ENCODE data around the gene TNNC1.
A peak's percentile ranks its signal among the peaks of the same experiment; 100 is the strongest.

The TNNC1 gene

GRCh38 chr3:52487050-52487787 lies 33.4 kb upstream of the TNNC1 start:
- ChIA-PET CTCF (no interaction called here), POLR2A (no interaction called here)
- DNase-seq (ENCODE audit: extremely low spot score) = no peak
- no peak for TF ChIP-seq BHLHE40 (IDR thresholded peaks at IDR 0.05; ENCODE audit: borderline replicate concordance)
- TF ChIP-seq HDGF (IDR thresholded peaks at IDR 0.05; ENCODE audit: borderline replicate concordance) = no peak
- no peak for TF ChIP-seq FOXM1 (IDR thresholded peaks at IDR 0.05; ENCODE audit: borderline replicate concordance)
- TF ChIP-seq L3MBTL2 (conservative IDR thresholded peaks at IDR 0.05) = no peak
- TF ChIP-seq LEF1 (IDR thresholded peaks at IDR 0.05; ENCODE audit: borderline replicate concordance) = no peak

DNA sequence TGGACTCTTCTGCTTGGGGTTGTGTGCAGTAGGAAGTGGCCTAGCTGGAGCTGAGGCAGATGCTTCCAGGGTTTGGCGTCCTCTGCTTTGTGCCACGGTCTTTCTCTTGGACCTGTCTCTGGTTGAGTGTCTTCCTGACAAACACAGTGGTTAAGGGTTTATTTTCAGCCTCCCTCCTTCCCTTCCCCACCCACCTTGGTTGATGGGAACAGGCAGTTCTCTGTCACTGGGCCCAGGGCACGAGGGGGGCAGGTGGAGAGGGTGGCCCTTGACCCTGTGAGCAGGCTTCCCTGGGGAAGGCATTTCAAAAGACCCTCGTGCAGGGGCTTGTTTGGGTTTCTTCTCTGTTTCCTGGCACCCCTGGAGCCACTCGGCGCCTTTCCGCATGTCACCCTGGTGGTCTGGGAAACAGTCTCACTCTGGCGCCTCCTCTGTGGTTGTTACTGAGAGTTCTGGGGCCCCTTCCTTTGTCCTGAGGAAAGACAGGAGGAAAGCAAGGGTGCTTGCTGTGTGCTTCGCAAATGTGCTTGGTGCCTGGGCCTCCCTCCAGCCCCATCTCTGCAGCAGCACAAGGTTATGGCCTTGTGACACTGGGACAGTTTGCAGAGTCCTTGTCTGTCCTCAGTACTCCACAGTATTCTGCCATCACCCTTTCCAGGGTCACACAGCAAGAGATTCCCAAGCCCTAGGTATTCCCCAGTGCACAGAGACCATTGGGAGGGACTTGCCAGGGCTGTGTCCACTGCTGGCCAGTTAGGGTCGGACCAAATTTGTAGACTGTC lies 31.0 kb upstream of the TNNC1 start:
- CTCF ChIA-PET = no interaction called here
- POLR2A ChIA-PET = no interaction called here
- DNase-seq (ENCODE audit: extremely low spot score) = no peak
- no peak for TF ChIP-seq L3MBTL2 (conservative IDR thresholded peaks at IDR 0.05)
- no peak for TF ChIP-seq ZNF384 (IDR thresholded peaks at IDR 0.05)
- no peak for TF ChIP-seq CTBP1 (IDR thresholded peaks at IDR 0.05; ENCODE audit: borderline replicate concordance)
- TF ChIP-seq, protein P1, sequence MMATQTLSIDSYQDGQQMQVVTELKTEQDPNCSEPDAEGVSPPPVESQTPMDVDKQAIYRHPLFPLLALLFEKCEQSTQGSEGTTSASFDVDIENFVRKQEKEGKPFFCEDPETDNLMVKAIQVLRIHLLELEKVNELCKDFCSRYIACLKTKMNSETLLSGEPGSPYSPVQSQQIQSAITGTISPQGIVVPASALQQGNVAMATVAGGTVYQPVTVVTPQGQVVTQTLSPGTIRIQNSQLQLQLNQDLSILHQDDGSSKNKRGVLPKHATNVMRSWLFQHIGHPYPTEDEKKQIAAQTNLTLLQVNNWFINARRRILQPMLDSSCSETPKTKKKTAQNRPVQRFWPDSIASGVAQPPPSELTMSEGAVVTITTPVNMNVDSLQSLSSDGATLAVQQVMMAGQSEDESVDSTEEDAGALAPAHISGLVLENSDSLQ (IDR thresholded peaks at IDR 0.05) = no peak
- no peak for TF ChIP-seq SP1 (IDR thresholded peaks at IDR 0.05)
- no peak for TF ChIP-seq SUZ12 (IDR thresholded peaks at IDR 0.05)
- TF ChIP-seq FOXM1 (IDR thresholded peaks at IDR 0.05; ENCODE audit: borderline replicate concordance) = no peak
- TF ChIP-seq TARDBP (IDR thresholded peaks at IDR 0.05) = no peak
- no peak for TF ChIP-seq ELF4 (IDR thresholded peaks at IDR 0.05)
- no peak for TF ChIP-seq ARNT (IDR thresholded peaks at IDR 0.05)
- no peak for TF ChIP-seq FOXK2 (IDR thresholded peaks at IDR 0.05)

DNA sequence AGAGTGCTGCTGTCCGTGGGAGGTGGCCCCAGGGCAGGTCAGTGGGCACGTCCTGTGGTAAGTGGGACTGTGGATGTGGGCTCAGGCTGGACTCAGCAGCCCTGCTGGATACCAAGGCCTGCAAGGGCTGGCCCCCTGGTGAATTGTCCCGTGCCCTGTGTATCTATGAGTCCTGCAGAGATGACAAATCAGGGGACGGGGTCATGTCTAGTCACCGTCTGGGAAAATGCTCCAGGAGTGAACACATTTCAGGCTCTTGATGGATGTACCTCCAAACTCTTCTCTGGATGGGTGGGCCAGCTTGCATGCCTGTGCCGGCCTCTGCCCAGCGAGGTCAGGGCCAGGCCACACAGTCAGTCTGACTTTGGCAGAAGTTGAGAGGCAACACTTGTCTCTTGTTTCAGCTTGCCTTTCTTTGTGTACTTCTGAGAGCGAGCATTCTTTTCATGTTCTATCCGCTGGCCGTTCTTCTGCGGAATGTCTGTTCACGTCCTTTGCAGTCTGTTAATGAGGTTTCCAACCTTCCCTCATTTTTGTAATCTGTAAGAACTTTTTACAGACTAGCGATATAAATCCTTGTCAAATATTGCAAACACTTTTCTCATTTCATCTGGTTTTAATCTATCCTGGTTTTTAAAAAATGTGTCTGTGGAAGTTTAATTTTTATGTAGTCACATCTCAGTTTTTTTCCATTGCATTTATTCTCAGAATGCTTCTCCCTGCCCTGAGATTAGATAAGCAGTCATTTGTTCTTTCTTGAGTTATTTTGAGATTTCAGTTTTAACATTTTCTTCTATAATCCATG lies 29.9 kb upstream of the TNNC1 start:
- no peak for DNase-seq (ENCODE audit: extremely low spot score)
- TF ChIP-seq LEF1 (IDR thresholded peaks at IDR 0.05; ENCODE audit: borderline replicate concordance) (no peak), FOXK2 (IDR thresholded peaks at IDR 0.05) (no peak), NFRKB (IDR thresholded peaks at IDR 0.05) (no peak), FOXM1 (IDR thresholded peaks at IDR 0.05; ENCODE audit: borderline replicate concordance) (no peak), HDGF (IDR thresholded peaks at IDR 0.05; ENCODE audit: borderline replicate concordance) (no peak), FOXA1 (IDR thresholded peaks at IDR 0.05) (no peak), L3MBTL2 (conservative IDR thresholded peaks at IDR 0.05) (no peak), TARDBP (IDR thresholded peaks at IDR 0.05) (no peak), SUZ12 (IDR thresholded peaks at IDR 0.05) (no peak), ARNT (IDR thresholded peaks at IDR 0.05) (no peak), ZNF384 (IDR thresholded peaks at IDR 0.05) (no peak), ELF4 (IDR thresholded peaks at IDR 0.05) (no peak), CTBP1 (IDR thresholded peaks at IDR 0.05; ENCODE audit: borderline replicate concordance) (no peak), SP1 (IDR thresholded peaks at IDR 0.05) (no peak)
- TF ChIP-seq, protein P1 (IDR thresholded peaks at IDR 0.05) = no peak
- ChIA-PET CTCF (no interaction called here), POLR2A (no interaction called here)

DNA sequence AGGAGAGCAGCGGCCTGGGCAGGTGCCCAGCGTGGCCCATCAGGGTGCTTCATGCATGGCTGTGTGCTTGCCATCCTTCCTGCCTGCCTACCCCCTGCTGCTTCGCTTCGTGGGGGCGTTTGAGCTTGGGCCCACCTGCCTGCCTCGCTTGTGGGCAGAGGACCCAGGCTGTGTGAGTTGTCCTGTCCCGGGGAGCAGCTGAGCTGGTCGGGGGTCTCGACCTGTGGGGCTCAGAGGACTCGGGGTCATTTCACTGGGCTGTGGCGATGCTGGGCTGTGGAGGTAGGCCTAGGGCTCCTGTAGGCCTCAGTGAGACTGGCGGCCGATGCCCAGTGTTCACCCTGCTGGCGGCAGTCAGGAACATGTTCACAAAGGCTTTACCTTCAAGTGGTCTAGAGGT lies 29.2 kb upstream of the TNNC1 start:
- POLR2A ChIA-PET = no interaction called here
- CTCF ChIA-PET = no interaction called here
- no peak for TF ChIP-seq TARDBP (IDR thresholded peaks at IDR 0.05)
- no peak for TF ChIP-seq FOXM1 (IDR thresholded peaks at IDR 0.05; ENCODE audit: borderline replicate concordance)
- no peak for TF ChIP-seq CTBP1 (IDR thresholded peaks at IDR 0.05; ENCODE audit: borderline replicate concordance)
- TF ChIP-seq HDGF (IDR thresholded peaks at IDR 0.05; ENCODE audit: borderline replicate concordance) = no peak
- TF ChIP-seq L3MBTL2 (conservative IDR thresholded peaks at IDR 0.05) = no peak
- TF ChIP-seq, protein P1 (IDR thresholded peaks at IDR 0.05) = no peak
- no peak for DNase-seq (ENCODE audit: extremely low spot score)

DNA sequence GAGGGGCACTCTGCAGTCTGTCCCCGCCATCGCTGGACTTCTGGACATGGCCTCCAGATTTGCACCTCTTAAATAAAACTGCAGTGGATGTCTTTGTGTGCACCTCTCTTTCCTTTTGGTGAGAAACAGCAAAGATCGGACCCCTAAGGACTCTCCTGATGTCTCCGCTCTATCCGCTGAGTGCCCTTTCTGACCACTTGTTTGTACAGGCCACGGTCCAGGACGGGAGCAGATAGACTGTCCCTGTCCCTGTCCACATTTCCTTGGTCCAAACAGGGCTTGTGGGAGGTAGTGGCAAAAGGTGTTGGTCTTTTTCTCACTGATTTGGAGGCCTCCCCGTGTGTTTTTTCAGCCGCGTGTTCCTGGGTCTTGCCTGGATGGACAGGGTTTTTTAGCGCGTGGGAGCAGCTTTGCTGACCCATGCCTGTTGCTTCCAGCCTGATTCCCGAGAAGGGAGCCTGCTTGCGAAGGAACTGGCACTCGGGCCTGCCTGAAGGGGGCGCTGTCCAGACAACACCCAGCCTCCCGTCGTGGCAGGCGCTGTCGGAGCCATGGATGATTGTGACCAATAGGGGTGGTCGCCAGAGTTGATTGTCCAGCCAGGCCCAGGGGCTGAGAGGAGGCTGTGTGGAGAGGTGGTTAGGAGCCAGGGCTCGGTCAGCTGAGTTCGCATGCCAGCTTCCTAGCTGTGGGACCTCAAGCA lies 28.1 kb upstream of the TNNC1 start:
- peak; percentile 70 for DNase-seq (ENCODE audit: extremely low spot score)
- POLR2A ChIA-PET = no interaction called here
- CTCF ChIA-PET = interaction anchor here (0.7 to 1.7 kb wide), 2 partner anchors 9 to 12 kb away, joined by 3 to 5 read pairs; no protein-coding TSS in a partner anchor
- no peak for TF ChIP-seq ARNT (IDR thresholded peaks at IDR 0.05)
- TF ChIP-seq FOXK2 (IDR thresholded peaks at IDR 0.05) = no peak
- no peak for TF ChIP-seq SP1 (IDR thresholded peaks at IDR 0.05)
